ENCODE measurements around the gene MDGA2.

MDGA2 gene

DNA sequence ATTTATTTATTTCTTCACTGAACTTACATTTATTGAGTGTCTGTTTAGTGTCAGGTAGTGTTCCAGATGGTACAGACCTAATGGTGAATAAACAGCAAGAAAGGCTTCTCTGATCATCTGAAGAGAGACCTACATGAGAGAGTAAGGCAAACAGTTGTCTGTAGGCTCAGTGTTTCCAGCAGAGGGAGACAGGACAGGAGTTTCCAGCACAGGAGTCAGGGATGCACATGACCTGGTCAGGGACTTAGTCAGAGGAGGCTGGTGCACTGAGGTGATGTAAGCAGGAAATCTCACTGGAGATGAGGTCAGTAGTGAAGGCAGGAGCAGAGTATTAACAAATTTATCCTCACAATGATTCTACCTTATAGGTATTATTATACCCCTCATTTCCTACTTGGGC is 233.2 kb downstream of the MDGA2 start:
- no peak for DNase-seq (ENCODE audit: low spot score)
- in situ Hi-C loops (cut with MboI; ENCODE audit: low sequenced_read_pairs, unreplicated experiment): no loop called here
- TF ChIP-seq, protein P1, sequence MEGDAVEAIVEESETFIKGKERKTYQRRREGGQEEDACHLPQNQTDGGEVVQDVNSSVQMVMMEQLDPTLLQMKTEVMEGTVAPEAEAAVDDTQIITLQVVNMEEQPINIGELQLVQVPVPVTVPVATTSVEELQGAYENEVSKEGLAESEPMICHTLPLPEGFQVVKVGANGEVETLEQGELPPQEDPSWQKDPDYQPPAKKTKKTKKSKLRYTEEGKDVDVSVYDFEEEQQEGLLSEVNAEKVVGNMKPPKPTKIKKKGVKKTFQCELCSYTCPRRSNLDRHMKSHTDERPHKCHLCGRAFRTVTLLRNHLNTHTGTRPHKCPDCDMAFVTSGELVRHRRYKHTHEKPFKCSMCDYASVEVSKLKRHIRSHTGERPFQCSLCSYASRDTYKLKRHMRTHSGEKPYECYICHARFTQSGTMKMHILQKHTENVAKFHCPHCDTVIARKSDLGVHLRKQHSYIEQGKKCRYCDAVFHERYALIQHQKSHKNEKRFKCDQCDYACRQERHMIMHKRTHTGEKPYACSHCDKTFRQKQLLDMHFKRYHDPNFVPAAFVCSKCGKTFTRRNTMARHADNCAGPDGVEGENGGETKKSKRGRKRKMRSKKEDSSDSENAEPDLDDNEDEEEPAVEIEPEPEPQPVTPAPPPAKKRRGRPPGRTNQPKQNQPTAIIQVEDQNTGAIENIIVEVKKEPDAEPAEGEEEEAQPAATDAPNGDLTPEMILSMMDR (IDR thresholded peaks at IDR 0.05; ENCODE audit: borderline replicate concordance, control extremely low read depth, extremely low read depth, insufficient read depth, missing control alignments): no peak

DNA sequence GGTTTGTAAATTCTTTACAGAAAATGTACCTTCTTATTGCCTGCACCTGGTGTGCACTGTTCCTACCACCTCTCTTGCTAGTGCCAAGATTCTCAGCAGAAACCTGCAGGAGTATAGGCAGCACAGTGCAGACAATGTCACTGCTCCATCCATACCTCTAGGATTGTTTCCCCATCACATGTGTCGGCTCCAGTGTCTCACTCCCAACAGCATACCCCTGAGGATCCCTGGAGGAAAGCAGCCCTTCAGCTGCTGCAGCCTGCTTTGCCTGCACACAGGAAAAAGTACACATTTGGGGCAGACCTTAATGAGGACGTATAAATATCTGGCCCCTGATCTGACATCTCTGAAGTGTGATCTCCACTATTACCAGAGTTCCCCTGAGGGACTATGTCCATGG is 235.5 kb downstream of the MDGA2 start:
- TF ChIP-seq, protein P1 (IDR thresholded peaks at IDR 0.05; ENCODE audit: borderline replicate concordance, control extremely low read depth, extremely low read depth, insufficient read depth, missing control alignments): no peak
- no peak for DNase-seq (ENCODE audit: low spot score)
- in situ Hi-C loops (cut with MboI; ENCODE audit: low sequenced_read_pairs, unreplicated experiment): no loop called here

DNA sequence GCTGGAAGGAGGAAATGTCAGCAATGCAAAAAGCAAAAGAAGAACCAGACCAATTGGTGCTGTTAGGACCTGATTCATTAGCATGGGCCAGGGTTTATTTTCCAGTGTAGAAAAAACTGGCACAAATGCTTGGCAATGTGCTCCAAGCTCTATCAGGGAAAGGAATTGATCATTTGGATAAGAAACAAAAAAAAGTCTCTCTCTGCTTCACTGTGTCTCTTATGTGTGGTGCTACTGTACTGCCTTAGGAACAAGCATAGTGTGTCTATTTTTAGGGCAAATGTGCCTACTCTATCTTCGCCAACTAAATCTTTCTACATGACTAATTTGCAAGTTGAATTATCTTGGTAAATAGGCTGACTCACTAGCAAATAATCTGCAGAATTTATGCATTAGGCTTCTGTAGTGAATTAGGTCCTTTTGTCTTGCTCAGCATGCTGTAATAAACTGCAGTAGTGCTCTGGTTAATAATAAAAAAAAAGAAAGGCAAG is 236.7 kb downstream of the MDGA2 start:
- no peak for DNase-seq (ENCODE audit: low spot score)
- in situ Hi-C loops (cut with MboI; ENCODE audit: low sequenced_read_pairs, unreplicated experiment): no loop called here
- TF ChIP-seq, protein P1 (IDR thresholded peaks at IDR 0.05; ENCODE audit: borderline replicate concordance, control extremely low read depth, extremely low read depth, insufficient read depth, missing control alignments): no peak

DNA sequence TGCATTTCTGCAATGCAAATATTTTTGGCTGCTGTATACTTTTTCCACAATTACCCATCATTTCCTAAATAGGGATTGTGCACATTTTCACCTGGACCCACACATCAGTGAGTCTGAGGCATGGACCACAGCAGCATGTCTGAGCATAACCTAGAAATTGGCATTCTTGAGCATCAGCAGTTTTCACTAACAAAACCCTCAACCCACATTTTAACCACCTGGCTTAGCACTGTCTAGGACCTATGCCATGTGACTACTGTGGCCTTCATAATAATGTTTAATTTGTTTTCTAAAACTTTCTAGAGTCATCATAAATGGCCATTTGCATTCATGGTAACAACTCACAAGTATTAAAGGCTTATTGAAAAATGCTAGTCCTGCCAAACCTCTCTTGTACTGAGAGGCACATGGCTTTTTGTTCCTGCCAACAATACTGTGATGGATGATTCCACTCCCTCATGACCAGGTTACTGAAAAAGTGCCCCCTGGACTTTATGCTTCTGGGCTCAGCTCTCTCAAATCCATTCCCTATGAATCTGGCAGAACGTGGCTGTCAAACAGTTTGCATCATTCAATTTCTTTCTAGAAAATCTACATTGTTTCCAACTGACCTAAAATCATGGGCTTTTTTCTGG is 240.0 kb downstream of the MDGA2 start:
- TF ChIP-seq, protein P1 (IDR thresholded peaks at IDR 0.05; ENCODE audit: borderline replicate concordance, control extremely low read depth, extremely low read depth, insufficient read depth, missing control alignments): no peak
- in situ Hi-C loops (cut with MboI; ENCODE audit: low sequenced_read_pairs, unreplicated experiment): no loop called here
- no peak for DNase-seq (ENCODE audit: low spot score)

DNA sequence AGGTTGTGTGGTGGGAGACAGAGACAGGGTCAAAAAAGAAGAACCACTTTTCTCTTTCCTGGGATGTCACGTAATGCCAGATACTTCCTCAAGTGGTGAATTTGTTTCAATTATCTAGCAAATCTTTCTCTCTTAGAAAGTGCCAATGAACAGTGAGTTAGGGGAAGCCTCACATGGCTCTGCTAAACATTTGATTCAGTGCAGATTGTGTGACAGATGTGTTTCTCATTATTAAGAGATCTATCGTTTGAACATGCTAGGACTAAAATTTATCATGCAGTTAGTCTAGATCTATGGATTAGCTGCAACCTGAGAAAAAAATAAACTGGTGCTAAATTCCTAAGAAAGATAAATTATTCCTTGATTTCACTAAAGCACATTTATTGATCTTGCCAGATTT is 247.8 kb downstream of the MDGA2 start:
- in situ Hi-C loops (cut with MboI; ENCODE audit: low sequenced_read_pairs, unreplicated experiment): no loop called here
- DNase-seq (ENCODE audit: low spot score): no peak
- TF ChIP-seq, protein P1 (IDR thresholded peaks at IDR 0.05; ENCODE audit: borderline replicate concordance, control extremely low read depth, extremely low read depth, insufficient read depth, missing control alignments): no peak

DNA sequence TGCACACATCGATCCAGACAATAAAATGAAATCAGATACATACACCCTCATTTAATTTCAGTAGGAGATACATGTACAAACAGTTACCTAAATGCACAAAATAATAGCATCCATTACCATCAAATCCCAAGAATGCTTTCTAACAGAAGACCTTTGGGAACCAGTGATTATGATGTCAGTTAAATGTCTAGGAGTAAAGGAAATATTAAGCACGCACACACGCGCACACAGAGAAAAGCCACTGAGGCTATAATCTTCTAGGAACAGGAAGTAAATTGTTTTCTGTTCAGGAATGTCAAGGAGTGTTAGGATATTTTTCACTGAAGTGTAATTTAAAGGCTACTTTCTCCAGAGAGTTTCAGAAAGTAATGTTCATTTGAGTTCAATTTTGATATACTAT is 250.1 kb downstream of the MDGA2 start:
- in situ Hi-C loops (cut with MboI; ENCODE audit: low sequenced_read_pairs, unreplicated experiment): no loop called here
- TF ChIP-seq, protein P1 (IDR thresholded peaks at IDR 0.05; ENCODE audit: borderline replicate concordance, control extremely low read depth, extremely low read depth, insufficient read depth, missing control alignments): no peak

More for the DNA sequence above, 250.1 kb downstream of the MDGA2 start:
- no peak for DNase-seq (ENCODE audit: low spot score)

Measured in GM13976 (cell line).